K562 (cell line): ENCODE data around the gene PRUNE1. TPM values are rescaled to one million over a fixed set of nuclear protein-coding genes. Genes with fewer than 3 reads are reported as not detected.
A peak's percentile ranks its signal among the peaks of the same experiment; 100 is the strongest.

ENCODE experiments used
- ATAC-seq: fragments of 200-7000 bp; cut with Tn5 transposase; 3 replicates; pipeline ENCODE4 v1.9.1; 2020; ENCODE audit warnings: moderate library complexity
- BruUV-seq: library from RNA; stranded (reverse); fragments of 400-500 nt; replicated peaks from 2 replicates; lab custom pipeline; 2021; lab: Mats Ljungman, UMichigan
- CTCF ChIA-PET: fragments of 300-600 bp; formaldehyde crosslinking; extraction: SDS; loops from one replicate; lab custom pipeline; 2021; ENCODE audit warnings: low intra/inter-chr PET ratio; lab: Yijun Ruan, JAX
- POLR2A ChIA-PET: fragments of 300-600, 350-650 bp; sonication (Branson Sonifier 250); formaldehyde crosslinking; extraction: SDS; loops from one replicate; lab custom pipeline; 2021; ENCODE audit warnings: antibody characterized with exemption, inconsistent platforms; lab: Yijun Ruan, JAX
- DNase-seq, 4 experiments: peaks; one replicate each; pipeline versions ENCODE4 v3.0.0 to v3.0.0-alpha.2; 2011 to 2018; ENCODE audit warnings: low spot score in 3 of 4, mixed read lengths in 3 of 4; ENCODE audit errors: extremely low read depth in 1 of 4
- FAIRE-seq: peaks from 2 replicates; lab custom pipeline; 2011; peaks lifted over from hg19 to GRCh38; lab: Jason Lieb, UNC
- H2AFZ ChIP-seq: 2 replicates; pipeline ENCODE4 v1.6.0; 2011; ENCODE audit warnings: low read depth, low read length, control low read depth, inconsistent platforms
- H3K27ac ChIP-seq: fragments of 200-600 bp; 3 replicates; pipeline ENCODE4 v1.8.0; 2011; ENCODE audit warnings: low read depth, mild to moderate bottlenecking, control low read depth, inconsistent platforms, low read length, moderate library complexity, mixed read lengths; ENCODE audit errors: extremely low read depth
- H3K27me3 ChIP-seq, 2 experiments: fragments of 300-600 bp in 1 of 2; 2 replicates in 1 of 2; 3 replicates in 1 of 2; pipeline versions ENCODE4 v1.6.0 to v1.8.0; 2011; ENCODE audit warnings: inconsistent platforms in 2 of 2, low read length in 2 of 2, mild to moderate bottlenecking in 1 of 2, mixed read lengths in 1 of 2, moderate library complexity in 1 of 2; ENCODE audit not compliant: control insufficient read depth in 2 of 2, insufficient read depth in 2 of 2
- H3K36me3 ChIP-seq: fragments of 300-600 bp; 3 replicates; pipeline ENCODE4 v1.8.0; 2011; ENCODE audit warnings: mild to moderate bottlenecking, low read length, inconsistent platforms; ENCODE audit not compliant: control insufficient read depth, insufficient read depth
- H3K4me1 ChIP-seq, 2 experiments: fragments of 200-600 bp in 1 of 2; replicated peaks in 1 of 2; 2 replicates in 1 of 2; 3 replicates in 1 of 2; pipeline versions ENCODE4 v1.5.1 to v1.8.0; 2011; ENCODE audit warnings: inconsistent platforms in 2 of 2, low read length in 2 of 2, mild to moderate bottlenecking in 1 of 2, mixed read lengths in 1 of 2, moderate library complexity in 1 of 2; ENCODE audit not compliant: control insufficient read depth in 2 of 2, insufficient read depth in 2 of 2
- H3K4me2 ChIP-seq: 2 replicates; pipeline ENCODE4 v1.6.1; 2011; ENCODE audit warnings: low read length, control low read depth, inconsistent platforms, mixed read lengths; ENCODE audit not compliant: insufficient read depth
- H3K4me3 ChIP-seq: fragments of 200-600 bp; sonication (generic), shearing (Covaris generic); 2 replicates; pipeline ENCODE4 v1.5.1; 2016; ENCODE audit warnings: control low read depth, inconsistent platforms
- H3K79me2 ChIP-seq: fragments of 200-600 bp; 3 replicates; pipeline ENCODE4 v1.8.0; 2011; ENCODE audit warnings: low read length, inconsistent platforms; ENCODE audit not compliant: control insufficient read depth, insufficient read depth
- H3K9ac ChIP-seq, 2 experiments: 2 replicates each; pipeline versions ENCODE4 v1.6.0 to v1.6.1; 2011; ENCODE audit warnings: low read depth in 2 of 2, low read length in 2 of 2, control low read depth in 1 of 2, inconsistent platforms in 1 of 2, mild to moderate bottlenecking in 1 of 2, mixed read lengths in 1 of 2; ENCODE audit not compliant: insufficient read depth in 1 of 2
- H3K9me1 ChIP-seq: one replicate; pipeline ENCODE4 v1.6.0; 2011; ENCODE audit warnings: inconsistent platforms, mild to moderate bottlenecking, low read length, moderate library complexity; ENCODE audit not compliant: control insufficient read depth, insufficient read depth
- H3K9me3 ChIP-seq: replicated peaks from 2 replicates; pipeline ENCODE4 v1.5.1; 2011; ENCODE audit warnings: low read depth, low read length, inconsistent platforms; ENCODE audit not compliant: control insufficient read depth, insufficient read depth
- H4K20me1 ChIP-seq: replicated peaks from 2 replicates; pipeline ENCODE4 v1.6.1; 2011; ENCODE audit warnings: low read length, inconsistent platforms, mixed read lengths; ENCODE audit not compliant: control insufficient read depth, insufficient read depth
- ARNT ChIP-seq, 2 experiments: fragments of 450-650 bp; IDR thresholded peaks; 2 replicates each; pipeline ENCODE4 v1.6.1; 2016; ENCODE audit warnings: mild to moderate bottlenecking in 1 of 2
- NCOA2 ChIP-seq, 2 experiments: fragments of 450-650 bp; IDR thresholded peaks; 2 replicates each; pipeline ENCODE4 v1.6.1; 2018; ENCODE audit warnings: mild to moderate bottlenecking in 2 of 2, moderate library complexity in 1 of 2; ENCODE audit not compliant: partially characterized antibody in 2 of 2
- POLR2H ChIP-seq: IDR thresholded peaks from 2 replicates; pipeline ENCODE4 v1.6.1; 2016; ENCODE audit warnings: missing genetic modification characterization, low read depth, mild to moderate bottlenecking, control low read depth, missing compliant biosample characterization, moderate library complexity
- RBFOX2 ChIP-seq: fragments of 200-400 bp; formaldehyde crosslinking; IDR thresholded peaks from 2 replicates; pipeline ENCODE4 v1.6.1; 2017; ENCODE audit warnings: low read depth, mild to moderate bottlenecking, low read length, moderate library complexity
- WGBS: fragments of 100-300 bp; shearing (Covaris generic); methylation state at CpG from one replicate; pipeline ENCODE4 v1.1.6; 2016; ENCODE audit warnings: low coverage, mixed read lengths; ENCODE audit not compliant: insufficient coverage; ENCODE audit errors: missing lambda C conversion rate; 5-methylcytosine and 5-hydroxymethylcytosine counted together
- in situ Hi-C: fragments of 300-500 bp; cut with MboI; formaldehyde crosslinking; loops from 4 replicates; pipeline ENCODE4 v1.15.0; 2018; ENCODE audit warnings: inconsistent platforms, mixed read lengths
- intact Hi-C: fragments of 100-400 bp; cut with micrococcal nuclease; formaldehyde crosslinking; loops from 2 replicates; pipeline ENCODE4 v1.14.2; 2022
- polyA plus RNA-seq, 8 experiments: library from polyadenylated mRNA; depleted of rRNA in 4 of 8; stranded (reverse) in 5 of 8; unstranded in 3 of 8; fragments of >200 nt; fragmentation: Nextera tagmentation in 2 of 8; fragmentation: Illumina TruSeq in 1 of 8; extraction: Ambion mirVana in 2 of 8; extraction: Trizol in 1 of 8; gene quantifications; 2 replicates each; pipeline versions ENCODE4 v1.2.1 to v1.2.3, GENCODE V29; 2011 to 2014; ENCODE audit warnings: inconsistent platforms in 1 of 8, missing spikeins in 1 of 8
- total RNA-seq, 7 experiments: library from RNA; depleted of rRNA in 6 of 7; stranded (reverse); fragments of >200 nt in 6 of 7; fragmentation: Illumina TruSeq in 2 of 7; extraction: Trizol in 2 of 7; gene quantifications; 2 replicates each; pipeline versions ENCODE4 v1.2.1 to v1.2.3, GENCODE V29; 2011 to 2021; ENCODE audit warnings: low replicate concordance in 1 of 7
- TF ChIP-seq, protein P1 (sequence below), 3 experiments: fragments of 200-800 bp in 1 of 3; fragments of 250-450 bp in 1 of 3; fragments of 450-650 bp in 1 of 3; sonication (Bioruptor Pico) in 1 of 3; sonication (Bioruptor generic) in 1 of 3; formaldehyde crosslinking in 1 of 3; IDR thresholded peaks; 2 replicates each; pipeline versions ENCODE4 v1.6.1 to v1.8.0; 2016 to 2022; ENCODE audit warnings: mild to moderate bottlenecking in 2 of 3, missing genetic modification characterization in 2 of 3, missing compliant biosample characterization in 1 of 3, moderate library complexity in 1 of 3

The PRUNE1 gene
- total and polyA plus RNA-seq, 9 of the 15 experiments (the other 6 are each of a cell fraction or from before 2014, with no cell fraction given), result 16.7 to 48.3 (median 26.2) TPM

DNA sequence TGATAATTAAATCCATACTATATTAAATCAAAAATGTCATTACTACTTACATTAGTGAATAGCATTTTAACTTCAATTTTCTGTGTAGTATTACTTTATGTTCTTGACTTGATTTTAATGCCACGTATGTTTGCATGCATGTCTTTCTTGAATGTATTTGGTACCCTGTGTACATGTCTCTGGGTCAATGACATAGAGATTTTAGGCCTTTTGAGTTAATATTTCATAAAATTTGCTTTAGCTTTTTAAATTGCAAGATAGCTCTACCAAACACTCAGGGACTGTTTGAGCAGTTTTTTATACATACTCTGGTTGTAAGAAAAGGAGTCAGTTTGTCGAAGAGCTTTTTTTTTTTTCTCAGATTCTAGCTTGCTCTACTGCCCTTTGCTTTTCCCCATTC is 53.5 kb downstream of the PRUNE1 start:
- POLR2A ChIA-PET, result interaction anchor here (0.6 to 1.4 kb wide), 6 partner anchors 8 to 265 kb away, joined by 3 to 4 read pairs (median 3); partner anchors contain the start of gene PI4KB
- Histone ChIP-seq H3K9me1 (no peaks in the 10 kb centered on the region), H3K36me3 (peaks cover 40% of the 10 kb centered on the region), H3K79me2 (peaks cover 84% of the 10 kb centered on the region), H3K4me1 (peaks cover 22 to 24% of the 10 kb centered on the region in 2 experiments), H3K4me3 (peak overlapping the region; percentile 95), H3K9ac (peak overlapping the region in 1 of 2 experiments; percentile 92; a peak in 2 of 4 replicates), H3K9me3 (no peaks in the 10 kb centered on the region), H4K20me1 (no peaks in the 10 kb centered on the region), H3K4me2 (peak overlapping the region; percentile 96), H3K27me3 (no peaks in the 10 kb centered on the region), H2AFZ (no peak overlapping the region), H3K27ac (peak overlapping the region; percentile 91)
- peak; percentile 6 for FAIRE-seq
- 8% methylated on average over 2 of the region's 2 CpGs for WGBS
- CTCF ChIA-PET, result no interaction called here
- no TSS peak for BruUV-seq
- DNase-seq, result no peak
- TF ChIP-seq ARNT (IDR thresholded peaks at IDR 0.05) (no peak), POLR2H (tag) (peak; percentile 22; the same call in 1 of the 2 replicates), NCOA2 (IDR thresholded peaks at IDR 0.05; ENCODE audit: partially characterized antibody in 2 of 2) (no peak), RBFOX2 (peak; percentile 47)
- TF ChIP-seq, protein P1, sequence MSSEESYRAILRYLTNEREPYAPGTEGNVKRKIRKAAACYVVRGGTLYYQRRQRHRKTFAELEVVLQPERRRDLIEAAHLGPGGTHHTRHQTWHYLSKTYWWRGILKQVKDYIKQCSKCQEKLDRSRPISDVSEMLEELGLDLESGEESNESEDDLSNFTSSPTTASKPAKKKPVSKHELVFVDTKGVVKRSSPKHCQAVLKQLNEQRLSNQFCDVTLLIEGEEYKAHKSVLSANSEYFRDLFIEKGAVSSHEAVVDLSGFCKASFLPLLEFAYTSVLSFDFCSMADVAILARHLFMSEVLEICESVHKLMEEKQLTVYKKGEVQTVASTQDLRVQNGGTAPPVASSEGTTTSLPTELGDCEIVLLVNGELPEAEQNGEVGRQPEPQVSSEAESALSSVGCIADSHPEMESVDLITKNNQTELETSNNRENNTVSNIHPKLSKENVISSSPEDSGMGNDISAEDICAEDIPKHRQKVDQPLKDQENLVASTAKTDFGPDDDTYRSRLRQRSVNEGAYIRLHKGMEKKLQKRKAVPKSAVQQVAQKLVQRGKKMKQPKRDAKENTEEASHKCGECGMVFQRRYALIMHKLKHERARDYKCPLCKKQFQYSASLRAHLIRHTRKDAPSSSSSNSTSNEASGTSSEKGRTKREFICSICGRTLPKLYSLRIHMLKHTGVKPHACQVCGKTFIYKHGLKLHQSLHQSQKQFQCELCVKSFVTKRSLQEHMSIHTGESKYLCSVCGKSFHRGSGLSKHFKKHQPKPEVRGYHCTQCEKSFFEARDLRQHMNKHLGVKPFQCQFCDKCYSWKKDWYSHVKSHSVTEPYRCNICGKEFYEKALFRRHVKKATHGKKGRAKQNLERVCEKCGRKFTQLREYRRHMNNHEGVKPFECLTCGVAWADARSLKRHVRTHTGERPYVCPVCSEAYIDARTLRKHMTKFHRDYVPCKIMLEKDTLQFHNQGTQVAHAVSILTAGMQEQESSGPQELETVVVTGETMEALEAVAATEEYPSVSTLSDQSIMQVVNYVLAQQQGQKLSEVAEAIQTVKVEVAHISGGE (CRISPR knock-in tag; IDR thresholded peaks at IDR 0.05), result no peak
- no peak for ATAC-seq
- intact Hi-C loops, result no loop called here
- in situ Hi-C loops, result no loop called here
